ENCODE measurements around the gene DDX4.

- TF ChIP-seq CTCF (IDR thresholded peaks at IDR 0.05) (no peak), ZFX (IDR thresholded peaks at IDR 0.05; ENCODE audit: borderline replicate concordance) (no peak)
Observed at GRCh38 chr5:55699041-55699688, 38.7 kb upstream of the DDX4 start.

All from 22Rv1 (cell line).